ENCODE results near the gene NKAIN1.

NKAIN1 gene

DNA sequence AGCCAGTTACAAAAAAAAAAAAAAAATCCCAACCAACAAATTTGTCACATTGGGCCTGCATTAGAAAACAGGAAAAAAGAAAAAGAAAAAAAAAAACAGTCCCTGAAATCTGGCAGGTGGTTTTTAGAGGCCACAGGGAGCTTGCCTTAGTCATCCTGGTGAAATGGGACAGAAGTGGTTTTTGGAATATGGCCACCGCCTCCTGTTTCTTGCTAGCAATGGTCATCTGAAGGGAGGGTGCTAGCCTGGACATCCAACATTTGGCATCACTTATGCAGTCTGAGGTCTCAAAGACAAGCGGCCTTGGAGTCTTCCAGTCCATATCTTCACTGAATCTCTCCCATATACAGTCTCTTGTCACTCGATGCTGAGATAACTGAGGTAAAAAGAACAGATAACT is 20.1 kb upstream of the NKAIN1 start:
- Histone ChIP-seq H3K9ac (no peak overlapping the region), H3K27me3 (ENCODE audit: control insufficient read depth, insufficient read depth, low read length) (no peaks in the 10 kb centered on the region), H3K9me3 (ENCODE audit: control insufficient read depth, low read length) (no peaks in the 10 kb centered on the region), H3K4me3 (ENCODE audit: low read depth, low read length) (no peak overlapping the region), H3K27ac (no peak overlapping the region), H3K4me1 (no peaks in the 10 kb centered on the region), H3K4me2 (ENCODE audit: low read length) (no peak overlapping the region), H3K79me2 (no peaks in the 10 kb centered on the region), H3K36me3 (ENCODE audit: control insufficient read depth, insufficient read depth, low read length) (no peaks in the 10 kb centered on the region), H2AFZ (no peak overlapping the region)
- TF ChIP-seq, protein P1, sequence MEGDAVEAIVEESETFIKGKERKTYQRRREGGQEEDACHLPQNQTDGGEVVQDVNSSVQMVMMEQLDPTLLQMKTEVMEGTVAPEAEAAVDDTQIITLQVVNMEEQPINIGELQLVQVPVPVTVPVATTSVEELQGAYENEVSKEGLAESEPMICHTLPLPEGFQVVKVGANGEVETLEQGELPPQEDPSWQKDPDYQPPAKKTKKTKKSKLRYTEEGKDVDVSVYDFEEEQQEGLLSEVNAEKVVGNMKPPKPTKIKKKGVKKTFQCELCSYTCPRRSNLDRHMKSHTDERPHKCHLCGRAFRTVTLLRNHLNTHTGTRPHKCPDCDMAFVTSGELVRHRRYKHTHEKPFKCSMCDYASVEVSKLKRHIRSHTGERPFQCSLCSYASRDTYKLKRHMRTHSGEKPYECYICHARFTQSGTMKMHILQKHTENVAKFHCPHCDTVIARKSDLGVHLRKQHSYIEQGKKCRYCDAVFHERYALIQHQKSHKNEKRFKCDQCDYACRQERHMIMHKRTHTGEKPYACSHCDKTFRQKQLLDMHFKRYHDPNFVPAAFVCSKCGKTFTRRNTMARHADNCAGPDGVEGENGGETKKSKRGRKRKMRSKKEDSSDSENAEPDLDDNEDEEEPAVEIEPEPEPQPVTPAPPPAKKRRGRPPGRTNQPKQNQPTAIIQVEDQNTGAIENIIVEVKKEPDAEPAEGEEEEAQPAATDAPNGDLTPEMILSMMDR (IDR thresholded peaks at IDR 0.05), result no peak

- Histone ChIP-seq H3K36me3 (ENCODE audit: control insufficient read depth, insufficient read depth, low read length) (no peaks in the 10 kb centered on the region), H3K27me3 (ENCODE audit: control insufficient read depth, insufficient read depth, low read length) (no peaks in the 10 kb centered on the region), H3K4me3 (ENCODE audit: low read depth, low read length) (no peak overlapping the region), H3K79me2 (no peaks in the 10 kb centered on the region), H3K27ac (no peak overlapping the region), H3K9me3 (ENCODE audit: control insufficient read depth, low read length) (no peaks in the 10 kb centered on the region), H3K4me2 (ENCODE audit: low read length) (no peak overlapping the region), H2AFZ (no peak overlapping the region), H3K9ac (no peak overlapping the region), H3K4me1 (no peaks in the 10 kb centered on the region)
- TF ChIP-seq, protein P1 (IDR thresholded peaks at IDR 0.05), result no peak
These were observed 18.9 kb upstream of the NKAIN1 start for GRCh38 chr1:31258581-31258980.

- no peaks in the 10 kb centered on the region for H3K36me3 ChIP-seq (ENCODE audit: control insufficient read depth, insufficient read depth, low read length)
- TF ChIP-seq, protein P1 (IDR thresholded peaks at IDR 0.05), result no peak
- no peaks in the 10 kb centered on the region for H3K9me3 ChIP-seq (ENCODE audit: control insufficient read depth, low read length)
These were observed 17.5 kb upstream of the NKAIN1 start for GRCh38 chr1:31257213-31257612.

GRCh38 chr1:31249854-31250253 is 10.2 kb upstream of the NKAIN1 start:
- Histone ChIP-seq H3K9ac (no peak overlapping the region), H3K27me3 (ENCODE audit: control insufficient read depth, insufficient read depth, low read length) (no peaks in the 10 kb centered on the region), H3K79me2 (no peaks in the 10 kb centered on the region), H3K4me2 (ENCODE audit: low read length) (no peak overlapping the region), H2AFZ (no peak overlapping the region), H3K4me3 (ENCODE audit: low read depth, low read length) (no peak overlapping the region), H3K4me1 (no peaks in the 10 kb centered on the region), H3K36me3 (ENCODE audit: control insufficient read depth, insufficient read depth, low read length) (no peaks in the 10 kb centered on the region), H3K27ac (no peak overlapping the region), H3K9me3 (ENCODE audit: control insufficient read depth, low read length) (no peaks in the 10 kb centered on the region)
- TF ChIP-seq, protein P1 (IDR thresholded peaks at IDR 0.05), result no peak

More at GRCh38 chr1:31257213-31257612, 17.5 kb upstream of the NKAIN1 start:
- Histone ChIP-seq H3K27ac (no peak overlapping the region), H3K9ac (no peak overlapping the region), H3K4me1 (no peaks in the 10 kb centered on the region), H3K27me3 (ENCODE audit: control insufficient read depth, insufficient read depth, low read length) (no peaks in the 10 kb centered on the region), H3K4me3 (ENCODE audit: low read depth, low read length) (no peak overlapping the region), H3K79me2 (no peaks in the 10 kb centered on the region), H2AFZ (no peak overlapping the region), H3K4me2 (ENCODE audit: low read length) (no peak overlapping the region)

- TF ChIP-seq, protein P1 (IDR thresholded peaks at IDR 0.05), result no peak
These were observed 8.6 kb upstream of the NKAIN1 start for GRCh38 chr1:31248276-31248675.

More at GRCh38 chr1:31248276-31248675, 8.6 kb upstream of the NKAIN1 start:
- Histone ChIP-seq H3K9ac (no peak overlapping the region), H3K27me3 (ENCODE audit: control insufficient read depth, insufficient read depth, low read length) (no peaks in the 10 kb centered on the region), H3K4me2 (ENCODE audit: low read length) (no peak overlapping the region), H3K4me3 (ENCODE audit: low read depth, low read length) (no peak overlapping the region), H3K4me1 (no peaks in the 10 kb centered on the region), H3K27ac (no peak overlapping the region), H3K79me2 (no peaks in the 10 kb centered on the region), H3K9me3 (ENCODE audit: control insufficient read depth, low read length) (no peaks in the 10 kb centered on the region), H2AFZ (no peak overlapping the region), H3K36me3 (ENCODE audit: control insufficient read depth, insufficient read depth, low read length) (no peaks in the 10 kb centered on the region)

Data from parathyroid adenoma (tissue), 2 donors.